NCI-H774 (cell line): ENCODE results near the gene C9orf43.

ENCODE experiments used
- DNase-seq: peaks from one replicate; lab custom pipeline; 2025; lab: John Stamatoyannopoulos, UW

The C9orf43 gene

DNA sequence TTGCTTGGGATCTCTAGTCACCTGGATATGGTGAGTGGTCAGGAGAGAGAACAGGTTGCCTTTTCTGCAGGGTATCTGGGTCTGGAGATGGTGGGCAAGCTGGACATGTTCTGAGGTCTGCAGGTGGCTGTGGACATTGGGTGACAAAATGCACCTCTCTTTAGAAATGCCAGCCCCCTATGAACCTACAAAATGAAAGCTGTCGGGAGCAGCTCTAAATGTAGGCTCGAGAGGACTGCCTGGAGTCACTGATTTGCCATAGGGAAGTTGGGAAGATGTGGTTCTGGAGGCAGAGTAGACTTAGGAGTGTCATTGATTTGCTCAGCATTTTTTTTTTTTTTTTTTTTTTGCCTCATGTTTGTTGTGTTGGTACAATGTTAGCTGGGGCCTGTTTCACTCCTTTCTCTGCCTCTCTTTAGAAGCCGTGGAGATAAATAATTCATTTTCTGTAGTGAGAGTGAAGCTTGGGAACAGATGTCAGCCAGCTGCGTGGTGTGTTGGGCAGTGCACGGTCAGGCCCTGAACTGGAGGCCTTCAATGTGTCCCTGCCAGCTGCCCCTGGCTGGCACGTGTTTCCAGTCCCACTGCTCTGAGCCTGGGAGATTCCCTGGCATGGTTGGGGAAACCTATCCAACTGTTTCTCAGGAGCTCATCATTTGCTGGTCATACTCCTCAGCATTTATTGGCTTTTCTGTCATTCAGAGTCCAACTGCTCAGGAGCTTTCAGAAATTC, 58.3 kb downstream of the C9orf43 start:
- no peak for DNase-seq

DNA sequence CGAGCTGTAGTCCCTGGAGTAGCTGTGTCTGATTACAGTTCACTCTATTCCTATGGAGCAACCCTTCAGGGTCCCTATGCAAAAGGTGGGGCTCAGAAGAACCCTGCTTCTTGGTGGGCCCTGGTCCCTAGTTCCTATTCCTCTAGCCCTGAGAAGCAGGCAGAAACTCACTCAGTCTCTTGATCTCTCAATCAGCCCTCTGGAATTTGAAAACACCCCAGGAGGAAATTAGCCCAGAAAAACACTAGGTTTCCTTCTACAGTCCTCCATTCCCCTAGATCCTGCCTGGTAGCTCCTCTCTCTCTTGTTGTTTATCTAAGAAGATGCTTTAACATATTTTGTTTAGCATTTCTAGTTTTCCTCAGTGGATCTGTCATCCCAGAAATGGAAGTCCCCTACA, 60.6 kb downstream of the C9orf43 start:
- DNase-seq, result no peak

DNA sequence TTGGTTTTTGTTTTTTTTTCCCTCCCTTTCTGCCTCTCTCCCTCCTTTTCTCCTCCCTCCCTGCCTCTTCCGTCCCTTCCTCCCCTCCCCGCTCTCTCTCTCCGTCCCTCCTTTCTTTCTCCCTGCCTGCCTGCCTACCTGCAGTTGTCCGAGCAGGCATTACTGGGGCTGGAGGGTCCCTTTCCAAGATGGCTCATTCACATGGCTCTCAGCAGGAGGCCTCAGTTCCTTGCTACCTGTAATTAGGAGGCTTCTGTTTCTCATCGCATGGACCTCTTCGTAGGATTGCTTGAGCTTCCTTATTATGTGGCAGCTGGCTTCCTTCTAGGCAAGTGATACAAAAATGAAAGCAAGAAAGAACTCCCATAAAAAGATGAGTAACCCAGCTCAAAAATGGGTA, 61.0 kb downstream of the C9orf43 start:
- DNase-seq, result no peak

DNA sequence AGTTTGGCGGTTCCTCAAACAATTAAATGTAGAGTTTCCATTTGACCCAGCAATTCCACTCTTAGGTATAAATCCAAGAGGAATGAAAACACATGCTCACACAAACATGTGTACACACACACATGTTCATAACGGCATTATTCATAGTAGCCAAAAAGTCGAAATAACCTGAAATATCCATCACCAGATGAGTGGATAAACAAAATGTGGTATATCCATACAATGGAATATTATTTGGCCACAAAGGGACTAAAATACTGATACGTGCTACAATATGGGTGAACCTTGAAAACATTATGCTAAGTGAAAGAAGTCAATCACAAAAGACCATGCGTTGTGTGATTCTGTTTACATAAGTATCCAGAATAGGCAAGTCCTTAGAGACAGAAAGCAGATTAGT, 61.7 kb downstream of the C9orf43 start:
- no peak for DNase-seq

DNA sequence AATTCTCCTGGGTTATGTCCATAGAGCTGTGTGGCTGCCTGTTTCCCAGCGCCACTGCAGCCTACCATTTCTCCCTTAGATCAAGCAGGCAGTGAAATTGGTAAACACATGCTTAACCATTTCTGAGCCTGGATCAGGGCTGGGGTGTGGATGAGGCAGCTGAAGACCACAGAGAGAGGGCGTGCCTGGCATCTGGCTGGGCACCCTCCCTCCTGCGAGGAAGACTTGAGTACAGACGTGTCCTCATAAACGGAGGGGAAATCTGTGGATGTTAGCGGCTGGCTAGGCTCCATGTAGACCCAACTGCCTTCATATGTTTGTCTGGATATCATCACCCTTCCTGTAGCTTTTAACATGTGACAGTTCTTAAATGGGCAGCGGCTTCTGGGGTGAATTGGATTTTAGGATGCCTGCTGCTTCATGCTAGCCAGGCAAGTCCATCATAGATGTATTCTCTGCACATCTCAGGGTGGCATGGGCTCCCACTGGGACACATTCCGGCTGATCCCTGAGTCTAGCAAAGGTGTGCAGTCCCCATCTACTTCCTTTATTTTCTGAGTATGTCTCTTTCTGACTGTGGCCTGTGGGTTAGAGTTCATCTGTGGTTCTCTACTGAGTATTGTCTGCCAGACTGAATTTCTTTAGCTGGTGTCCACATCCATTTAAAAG, 63.9 kb downstream of the C9orf43 start:
- DNase-seq, result no peak

DNA sequence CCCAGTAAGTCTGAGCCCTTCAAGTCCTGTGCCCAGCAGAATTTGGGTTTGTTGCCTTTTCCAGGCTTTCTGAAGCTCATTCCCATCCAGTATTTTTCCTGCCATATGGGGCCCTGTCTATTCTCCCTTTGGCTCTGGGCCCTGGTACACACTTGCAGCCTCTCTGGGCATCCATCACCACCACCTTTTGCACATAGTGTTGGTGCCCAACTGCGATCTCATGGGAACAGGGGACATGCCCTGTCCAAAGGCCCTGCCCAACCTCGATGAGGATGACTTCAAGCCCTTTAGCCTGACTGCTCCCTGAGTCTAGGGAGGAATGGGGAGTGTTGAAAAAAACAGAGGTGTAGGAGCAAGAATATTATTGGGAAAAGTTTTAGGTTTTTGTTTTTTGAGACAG, 64.5 kb downstream of the C9orf43 start:
- DNase-seq, result no peak

DNA sequence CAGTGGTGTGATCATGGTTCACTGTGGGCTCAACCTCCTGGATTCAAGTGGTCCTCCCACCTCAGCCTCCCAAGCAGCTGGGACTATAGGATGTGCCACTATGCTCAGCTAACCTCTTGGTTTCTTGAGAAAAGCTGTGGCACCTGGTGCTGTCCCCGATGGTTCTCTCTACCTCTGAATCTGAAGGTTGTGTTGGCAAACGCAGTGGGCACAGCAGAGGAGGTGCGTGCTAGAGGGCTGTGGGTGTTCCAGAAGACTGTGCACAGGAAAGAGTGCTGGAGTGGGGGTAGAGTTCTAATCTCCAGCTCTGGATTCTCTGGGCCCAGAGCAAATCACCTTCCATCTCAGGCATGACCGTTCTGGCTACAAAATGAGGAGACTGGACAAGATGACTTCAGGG, 65.4 kb downstream of the C9orf43 start:
- DNase-seq, result no peak

DNA sequence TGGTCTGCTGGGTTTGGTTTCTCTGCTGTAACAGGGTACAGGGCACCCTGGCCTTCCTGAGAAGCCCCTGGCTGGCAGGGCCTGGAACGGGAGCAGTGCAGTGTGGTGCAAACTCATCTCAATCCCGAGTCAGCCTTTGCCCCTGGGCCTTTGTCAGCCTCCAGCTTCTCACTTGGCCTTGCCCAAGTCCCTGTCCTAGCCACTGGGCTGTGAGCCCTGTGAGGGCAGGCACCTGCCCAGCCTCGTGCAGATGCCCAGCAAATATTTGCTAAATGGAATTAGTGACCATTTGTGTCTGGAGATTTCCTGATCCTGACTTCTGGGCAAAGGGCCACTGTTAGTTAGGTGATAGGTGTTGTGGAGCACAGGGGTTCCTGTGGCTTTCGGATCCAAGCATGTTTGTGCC, 66.0 kb downstream of the C9orf43 start:
- no peak for DNase-seq

DNA sequence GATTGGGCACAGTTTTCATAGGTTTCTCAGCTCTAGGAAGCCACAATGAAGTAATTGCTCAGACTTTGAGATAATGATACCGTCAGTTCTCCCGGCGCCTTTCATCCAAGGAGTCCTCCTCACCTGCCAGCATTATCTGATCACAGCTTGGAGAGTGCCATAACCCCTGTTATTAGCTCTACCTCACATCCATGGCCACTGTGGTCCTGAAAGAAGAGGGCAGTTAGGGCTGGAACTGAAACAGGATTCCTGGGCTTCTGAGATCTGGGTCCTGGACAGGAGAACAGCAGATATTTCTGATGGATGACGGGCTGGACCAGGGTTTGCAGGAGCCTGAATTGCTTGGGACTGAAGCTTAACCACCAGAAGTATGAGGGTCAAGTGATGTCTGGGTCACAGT, 66.5 kb downstream of the C9orf43 start:
- no peak for DNase-seq

DNA sequence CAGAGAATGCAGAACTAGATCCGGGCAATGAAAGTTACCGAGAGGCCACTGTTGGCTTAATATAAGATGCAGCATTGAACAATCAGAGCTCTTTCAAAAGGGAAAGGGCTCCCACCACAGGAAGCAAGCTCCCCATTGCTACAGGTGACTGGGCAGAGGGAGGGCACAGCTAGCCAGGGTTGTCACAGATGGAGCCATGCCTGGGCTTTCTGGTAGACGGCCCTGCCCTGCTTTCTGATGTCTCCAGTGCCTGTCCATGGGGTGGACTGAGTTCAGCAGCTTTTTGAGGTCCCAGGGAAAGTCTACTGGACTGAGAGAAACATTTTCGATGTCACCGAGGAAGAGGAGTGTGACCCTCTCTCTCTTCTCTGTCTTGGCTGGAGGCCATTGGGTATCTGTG, 67.1 kb downstream of the C9orf43 start:
- DNase-seq, result no peak

DNA sequence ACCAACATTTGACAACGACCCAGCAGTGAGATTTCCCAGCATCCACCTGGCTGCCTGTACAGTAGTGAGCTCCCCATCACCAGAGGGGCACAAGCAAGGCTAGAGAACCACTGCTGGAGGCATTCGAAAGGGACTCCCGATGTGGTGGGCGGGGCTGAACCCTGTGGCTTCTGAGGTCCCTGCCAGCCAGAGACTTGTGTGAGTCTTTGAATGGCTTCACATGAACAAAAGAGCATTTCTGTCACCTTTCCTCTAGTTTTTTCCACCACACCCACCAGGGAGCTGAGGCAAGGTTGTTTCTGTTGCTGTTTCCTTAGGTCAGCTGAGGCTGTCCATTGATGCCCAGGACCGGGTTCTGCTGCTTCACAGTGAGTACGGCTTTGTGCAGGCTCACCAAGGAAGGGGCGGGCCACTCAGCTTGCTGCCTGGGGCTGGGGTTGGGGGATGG, 68.7 kb downstream of the C9orf43 start:
- DNase-seq, result no peak
